Renal pelvis (tissue), 4 donors: ENCODE measurements around the gene PACS1. TPM values are rescaled to one million over a fixed set of nuclear protein-coding genes. Genes with fewer than 3 reads are reported as not detected.
"Not testable (repeated sequence)": the region's sequence is repeated elsewhere in the genome, so short reads cannot be mapped to it uniquely, and the experiment has no call there.

Experiments used
- DNase-seq: peaks from one replicate; pipeline ENCODE4 v3.0.0-alpha.2; 2013
- polyA plus RNA-seq, 3 donors: library from polyadenylated mRNA; unstranded; fragments of 120-200 nt; gene quantifications; one replicate each; pipeline ENCODE4 v1.2.1, GENCODE V29; 2013; ENCODE audit not compliant: insufficient read length in 3 of 3

Gene PACS1
- polyA plus RNA-seq, 3 donors = 46.0 to 53.7 (median 49.2) TPM

DNA sequence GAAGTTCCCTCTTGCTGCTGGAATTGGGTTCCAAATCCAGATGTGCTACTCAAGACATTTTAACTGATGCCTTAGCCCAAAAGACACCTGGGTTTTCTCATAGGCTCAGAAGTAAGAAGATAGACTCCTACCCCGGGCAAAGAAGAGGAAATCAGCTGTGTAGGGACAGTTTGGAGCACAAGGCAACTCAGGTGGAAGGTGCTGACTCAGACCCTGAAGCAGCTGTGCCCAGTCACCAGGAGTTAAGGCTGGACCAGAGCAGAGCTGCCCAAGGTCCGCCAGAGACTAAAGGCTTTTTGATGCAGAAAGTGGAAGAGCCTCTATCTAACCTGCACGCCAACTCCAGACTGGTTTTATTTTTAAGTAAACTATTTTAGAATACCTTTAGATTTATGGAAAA lies 177.7 kb downstream of the PACS1 start:
- no peak for DNase-seq

DNA sequence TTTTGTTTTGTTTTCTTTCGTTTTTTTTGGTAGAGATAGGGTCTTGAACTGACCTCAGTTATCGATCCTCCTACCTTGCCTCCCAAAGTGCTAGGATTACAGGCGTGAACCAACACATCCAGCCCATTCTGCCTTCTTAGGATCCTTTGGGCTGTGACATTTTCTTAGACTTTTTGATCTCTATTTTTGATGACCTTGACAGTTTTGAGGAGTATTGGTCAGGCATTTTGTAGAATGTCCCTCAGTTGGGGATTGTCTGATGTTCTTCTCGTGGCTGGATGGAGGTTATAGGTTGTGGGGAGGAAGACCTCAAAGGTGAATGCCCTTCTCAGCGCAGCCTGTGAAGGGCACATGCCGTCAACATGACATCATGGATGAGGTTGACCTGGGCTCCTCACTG lies 178.8 kb downstream of the PACS1 start:
- no peak for DNase-seq

DNA sequence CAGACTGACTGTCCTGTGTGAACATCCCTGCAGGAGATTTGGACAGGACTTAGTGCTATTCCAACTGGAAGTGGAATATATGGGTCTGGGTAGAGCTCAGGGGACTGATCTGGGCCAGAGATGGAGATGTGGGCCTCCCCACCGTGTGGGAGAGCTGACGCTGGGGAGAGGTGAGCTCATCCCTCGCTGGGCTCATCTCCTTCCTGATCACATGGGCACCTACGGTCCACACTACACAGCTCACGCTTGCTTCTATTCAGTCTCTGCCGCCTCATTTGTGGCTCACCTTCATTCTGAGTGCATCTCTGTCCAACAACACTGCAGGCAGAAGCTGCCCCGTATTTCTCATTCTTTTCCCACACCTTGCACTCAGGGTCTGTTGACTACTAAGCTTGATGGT lies 181.7 kb downstream of the PACS1 start:
- no peak for DNase-seq

GRCh38 chr11:66253081-66253480 lies 183.0 kb downstream of the PACS1 start:
- DNase-seq = not testable (repeated sequence)

DNA sequence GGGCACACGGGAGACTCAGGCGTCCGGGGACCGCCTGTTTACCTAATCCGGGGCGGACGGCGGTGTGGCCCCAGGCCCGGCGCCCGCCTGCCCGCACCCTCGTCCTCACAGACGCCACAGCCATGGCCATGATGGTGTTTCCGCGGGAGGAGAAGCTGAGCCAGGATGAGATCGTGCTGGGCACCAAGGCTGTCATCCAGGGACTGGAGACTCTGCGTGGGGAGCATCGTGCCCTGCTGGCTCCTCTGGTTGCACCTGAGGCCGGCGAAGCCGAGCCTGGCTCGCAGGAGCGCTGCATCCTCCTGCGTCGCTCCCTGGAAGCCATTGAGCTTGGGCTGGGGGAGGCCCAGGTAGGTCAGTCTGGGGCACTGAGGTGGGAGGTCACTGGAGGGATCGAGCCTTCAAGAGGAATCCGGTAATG lies 188.4 kb downstream of the PACS1 start:
- DNase-seq = no peak

GRCh38 chr11:66259225-66259624 lies 189.2 kb downstream of the PACS1 start:
- no peak for DNase-seq

DNA sequence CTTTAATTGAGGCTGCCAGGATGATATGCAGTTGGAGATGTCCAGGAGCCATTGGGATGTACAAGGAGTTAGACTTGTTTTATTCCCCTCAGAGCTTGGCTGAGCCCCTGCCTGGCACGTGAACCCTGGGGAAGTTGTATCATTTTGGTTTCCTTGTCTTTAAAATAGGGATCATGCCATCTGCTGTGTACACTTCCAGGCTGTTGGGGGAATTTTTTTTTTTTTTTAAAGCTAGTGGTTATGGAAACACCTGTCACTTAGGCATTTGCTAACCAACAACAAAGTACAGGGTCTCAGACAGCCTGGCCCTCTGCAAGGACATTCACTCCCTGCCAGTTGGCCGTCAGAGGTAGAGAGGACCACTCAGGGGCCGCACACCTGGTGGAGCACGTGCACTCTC lies 189.9 kb downstream of the PACS1 start:
- DNase-seq = no peak

- DNase-seq = no peak
Observed at GRCh38 chr11:66261578-66261977, 191.5 kb downstream of the PACS1 start.

GRCh38 chr11:66262191-66262590 lies 192.1 kb downstream of the PACS1 start:
- DNase-seq = no peak

GRCh38 chr11:66262696-66263095 lies 192.6 kb downstream of the PACS1 start:
- no peak for DNase-seq

DNA sequence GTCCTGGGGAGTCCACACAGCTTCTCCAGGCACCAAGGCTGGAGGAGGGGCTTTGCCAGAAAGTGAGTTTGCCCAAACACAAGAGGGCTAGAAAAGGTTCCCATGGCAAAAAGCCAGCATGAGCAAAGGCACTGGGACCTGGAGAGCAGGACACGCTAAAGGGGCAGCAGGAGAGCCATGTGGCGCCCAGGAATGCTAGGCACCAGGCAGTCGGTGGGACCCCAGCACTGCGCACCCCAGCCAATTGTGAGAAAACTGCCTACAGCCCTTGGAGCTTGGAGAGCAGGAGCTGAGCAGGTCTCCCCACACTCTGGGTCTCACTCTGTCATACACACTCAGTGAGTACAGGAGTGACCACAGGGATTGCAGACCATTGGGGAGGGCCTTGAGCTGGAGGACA lies 193.2 kb downstream of the PACS1 start:
- no peak for DNase-seq

- DNase-seq = no peak
Observed at GRCh38 chr11:66263785-66264184, 193.7 kb downstream of the PACS1 start.

- no peak for DNase-seq
Observed at GRCh38 chr11:66264383-66264782, 194.3 kb downstream of the PACS1 start.

GRCh38 chr11:66264914-66265313 lies 194.8 kb downstream of the PACS1 start:
- no peak for DNase-seq

GRCh38 chr11:66265531-66266377 lies 195.7 kb downstream of the PACS1 start:
- no peak for DNase-seq

DNA sequence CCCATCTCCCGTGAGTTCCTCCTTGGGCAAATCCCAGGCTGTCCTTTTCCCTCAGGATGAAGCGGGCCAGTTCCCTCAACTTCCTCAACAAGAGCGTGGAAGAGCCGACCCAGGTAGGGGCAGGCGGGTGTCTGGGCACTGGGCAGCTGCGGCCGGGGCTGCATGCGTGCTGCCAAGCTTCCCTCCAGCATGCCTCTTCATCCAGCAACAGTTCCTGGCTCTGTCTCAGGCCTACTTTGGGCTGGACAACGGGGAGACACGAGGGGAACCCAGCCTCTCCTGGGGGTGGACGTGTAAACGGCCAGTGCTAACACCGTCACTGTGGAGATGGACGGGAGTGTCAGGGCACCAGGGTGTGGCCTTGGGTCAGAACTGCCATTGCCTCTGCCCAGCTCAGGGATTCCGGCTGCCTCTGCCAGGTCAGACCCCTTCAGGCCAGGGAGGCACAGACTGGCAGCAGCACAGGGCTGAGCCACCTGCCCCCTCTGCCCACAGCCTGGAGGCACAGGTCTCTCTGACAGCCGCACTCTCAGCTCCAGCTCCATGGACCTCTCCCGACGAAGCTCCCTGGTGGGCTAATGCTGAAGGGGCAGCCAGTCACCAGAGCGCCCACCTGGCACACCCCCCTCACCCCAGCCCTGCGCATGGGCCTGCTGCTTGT lies 196.4 kb downstream of the PACS1 start:
- DNase-seq = no peak

DNA sequence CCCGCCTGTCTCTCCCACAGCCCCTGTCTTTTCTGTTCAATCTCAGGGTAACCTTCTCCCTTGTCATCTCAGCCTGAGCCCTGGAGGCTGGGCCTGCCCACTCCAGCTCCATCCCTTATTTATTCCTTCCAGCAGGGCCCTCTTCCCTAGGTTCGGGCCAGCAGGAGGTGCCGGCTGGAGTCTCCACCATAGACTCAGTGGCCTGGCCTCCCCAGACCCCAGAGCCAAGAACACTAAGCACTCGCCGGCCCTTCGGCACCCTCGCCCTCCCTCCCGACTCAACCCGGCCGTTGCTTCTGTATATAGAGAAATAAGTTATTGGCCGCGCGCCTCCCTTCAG lies 196.9 kb downstream of the PACS1 start:
- no peak for DNase-seq

GRCh38 chr11:66267379-66268243 lies 197.5 kb downstream of the PACS1 start:
- peak; percentile 91 for DNase-seq

- DNase-seq = peak; percentile 100
Observed at GRCh38 chr11:66268244-66268951, 198.3 kb downstream of the PACS1 start, which contains the start of gene RAB1B. TSS of gene RAB1B (plus strand) at chr11:66268639. CDS start at chr11:66268680, 41 bp downstream.

- DNase-seq = no peak
Observed at GRCh38 chr11:66268952-66269905, 199.2 kb downstream of the PACS1 start.

DNA sequence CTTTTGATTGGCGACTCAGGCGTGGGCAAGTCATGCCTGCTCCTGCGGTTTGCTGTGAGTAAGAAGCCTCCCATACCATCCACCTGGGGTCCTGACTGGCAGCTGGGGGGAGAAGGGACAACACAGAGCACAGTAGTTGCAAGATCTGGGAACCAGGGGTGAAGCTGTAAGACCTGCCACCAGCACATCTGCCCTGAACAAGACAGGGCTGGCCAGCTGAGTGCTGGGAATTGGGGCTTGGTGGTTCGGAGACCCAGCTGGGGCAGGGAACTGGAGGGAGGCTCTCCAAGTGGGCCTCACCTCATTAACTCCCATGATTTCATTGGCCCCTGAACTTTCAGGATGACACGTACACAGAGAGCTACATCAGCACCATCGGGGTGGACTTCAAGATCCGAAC lies 201.7 kb downstream of the PACS1 start:
- no peak for DNase-seq
